H9 (cell line): Measurements from ENCODE around the gene PDE1A. TPM values are rescaled to one million over a fixed set of nuclear protein-coding genes. Genes with fewer than 3 reads are reported as not detected.

ENCODE experiments used
- DNase-seq: peaks from one replicate; pipeline ENCODE4 v3.0.0-alpha.2; 2017
- H2AFZ ChIP-seq: one replicate; pipeline ENCODE4 v1.6.1; 2013; ENCODE audit warnings: mild to moderate bottlenecking, low read length, control low read depth, moderate library complexity
- H2AK5ac ChIP-seq: 2 replicates; pipeline ENCODE4 v1.6.1; 2013; ENCODE audit warnings: low read length, control low read depth, mixed read lengths; ENCODE audit not compliant: insufficient read length
- H2BK120ac ChIP-seq: one replicate; pipeline ENCODE4 v1.6.1; 2013; ENCODE audit warnings: low read depth, mild to moderate bottlenecking, low read length, control low read depth, inconsistent platforms; ENCODE audit not compliant: poor library complexity, severe bottlenecking
- H2BK12ac ChIP-seq: 2 replicates; pipeline ENCODE4 v1.6.1; 2013; ENCODE audit warnings: low read length, control low read depth, mixed read lengths, low read depth; ENCODE audit not compliant: insufficient read length
- H2BK15ac ChIP-seq: 2 replicates; pipeline ENCODE4 v1.6.1; 2013; ENCODE audit warnings: low read depth, low read length, control low read depth
- H2BK20ac ChIP-seq: one replicate; pipeline ENCODE4 v1.6.1; 2013; ENCODE audit warnings: low read depth, mild to moderate bottlenecking, low read length, control low read depth, inconsistent platforms; ENCODE audit not compliant: poor library complexity, severe bottlenecking
- H2BK5ac ChIP-seq: 2 replicates; pipeline ENCODE4 v1.6.1; 2013; ENCODE audit warnings: low read length, control low read depth, mixed read lengths; ENCODE audit not compliant: insufficient read length
- H3K14ac ChIP-seq: 2 replicates; pipeline ENCODE4 v1.6.1; 2013; ENCODE audit warnings: low read length, control low read depth; ENCODE audit not compliant: insufficient read depth
- H3K18ac ChIP-seq: 2 replicates; pipeline ENCODE4 v1.6.1; 2013; ENCODE audit warnings: low read depth, mild to moderate bottlenecking, mixed read lengths, low read length, control low read depth; ENCODE audit not compliant: insufficient read length
- H3K23ac ChIP-seq: 2 replicates; pipeline ENCODE4 v1.6.1; 2013; ENCODE audit warnings: low read length, control low read depth, mixed read lengths, low read depth; ENCODE audit not compliant: insufficient read length
- H3K23me2 ChIP-seq: 2 replicates; pipeline ENCODE4 v1.6.1; 2013; ENCODE audit warnings: low read depth, mild to moderate bottlenecking, mixed read lengths, low read length, control low read depth; ENCODE audit not compliant: insufficient read length, poor library complexity, severe bottlenecking
- H3K27ac ChIP-seq: 2 replicates; pipeline ENCODE4 v1.5.1; 2013; ENCODE audit warnings: low read length, control low read depth, mixed read lengths, low read depth; ENCODE audit not compliant: insufficient read length
- H3K27me3 ChIP-seq: 2 replicates; pipeline ENCODE4 v1.6.1; 2013; ENCODE audit warnings: low read length, control low read depth, inconsistent platforms; ENCODE audit not compliant: insufficient read depth
- H3K4ac ChIP-seq: 2 replicates; pipeline ENCODE4 v1.6.1; 2013; ENCODE audit warnings: low read depth, mild to moderate bottlenecking, control low read depth, inconsistent platforms, low read length, moderate library complexity
- H3K4me1 ChIP-seq: 2 replicates; pipeline ENCODE4 v1.6.1; 2013; ENCODE audit warnings: low read length, control low read depth, inconsistent platforms; ENCODE audit not compliant: insufficient read depth
- H3K4me2 ChIP-seq: 2 replicates; pipeline ENCODE4 v1.6.1; 2013; ENCODE audit warnings: low read length, control low read depth, mixed read lengths; ENCODE audit not compliant: insufficient read length, insufficient read depth
- H3K56ac ChIP-seq: 2 replicates; pipeline ENCODE4 v1.6.1; 2013; ENCODE audit warnings: low read depth, mild to moderate bottlenecking, mixed read lengths, low read length, control low read depth; ENCODE audit not compliant: insufficient read length
- H3K79me1 ChIP-seq: 2 replicates; pipeline ENCODE4 v1.6.1; 2013; ENCODE audit warnings: low read depth, mild to moderate bottlenecking, moderate library complexity, low read length, control low read depth, inconsistent platforms; ENCODE audit not compliant: insufficient read depth, poor library complexity, severe bottlenecking
- H3K79me2 ChIP-seq: 2 replicates; pipeline ENCODE4 v1.6.1; 2013; ENCODE audit warnings: low read length, control low read depth, inconsistent platforms; ENCODE audit not compliant: insufficient read depth
- H3K9ac ChIP-seq: 2 replicates; pipeline ENCODE4 v1.6.1; 2013; ENCODE audit warnings: low read length, control low read depth, mixed read lengths; ENCODE audit not compliant: insufficient read length; ENCODE audit errors: extremely low read depth
- H3K9me3 ChIP-seq: one replicate; pipeline ENCODE4 v1.6.1; 2013; ENCODE audit warnings: low read depth, low read length, inconsistent platforms; ENCODE audit not compliant: control insufficient read depth
- H3T11ph ChIP-seq: one replicate; pipeline ENCODE4 v1.6.1; 2013; ENCODE audit warnings: mild to moderate bottlenecking, low read length, control low read depth, inconsistent platforms
- H4K20me1 ChIP-seq: one replicate; pipeline ENCODE4 v1.6.1; 2013; ENCODE audit not compliant: control insufficient read depth, insufficient read length, insufficient read depth
- H4K5ac ChIP-seq: 2 replicates; pipeline ENCODE4 v1.6.1; 2013; ENCODE audit warnings: low read depth, mild to moderate bottlenecking, mixed read lengths, low read length, control low read depth; ENCODE audit not compliant: insufficient read length
- H4K8ac ChIP-seq: replicated peaks from 2 replicates; pipeline ENCODE4 v1.6.1; 2013; ENCODE audit warnings: low read length, control low read depth, mixed read lengths, low read depth; ENCODE audit not compliant: insufficient read length
- H4K91ac ChIP-seq: 2 replicates; pipeline ENCODE4 v1.6.1; 2013; ENCODE audit warnings: low read depth, mild to moderate bottlenecking, moderate library complexity, mixed read lengths, low read length, control low read depth; ENCODE audit not compliant: insufficient read length
- H3K27ac Mint-ChIP-seq, 3 experiments: 2 replicates in 2 of 3; 3 replicates in 1 of 3; pipeline ENCODE4 v1.8.0; 2020 to 2021; ENCODE audit warnings: mixed read lengths in 3 of 3, mild to moderate bottlenecking in 1 of 3, moderate library complexity in 1 of 3
- H3K27me3 Mint-ChIP-seq: 2 replicates; pipeline ENCODE4 v1.8.0; 2021; ENCODE audit warnings: low read depth, mild to moderate bottlenecking, moderate library complexity, mixed read lengths
- H3K36me3 Mint-ChIP-seq, 3 experiments: 2 replicates in 2 of 3; 3 replicates in 1 of 3; pipeline ENCODE4 v1.8.0; 2020 to 2021; ENCODE audit warnings: low read depth in 3 of 3, mixed read lengths in 3 of 3; ENCODE audit not compliant: insufficient read depth in 1 of 3
- H3K4me1 Mint-ChIP-seq, 2 experiments: 2 replicates each; pipeline ENCODE4 v1.8.0; 2020; ENCODE audit warnings: mixed read lengths in 2 of 2
- H3K4me3 Mint-ChIP-seq, 2 experiments: 2 replicates in 1 of 2; 3 replicates in 1 of 2; pipeline ENCODE4 v1.8.0; 2020 to 2021; ENCODE audit warnings: mild to moderate bottlenecking in 2 of 2, mixed read lengths in 2 of 2, moderate library complexity in 1 of 2
- H3K9me3 Mint-ChIP-seq, 2 experiments: 2 replicates in 1 of 2; 3 replicates in 1 of 2; pipeline ENCODE4 v1.8.0; 2020; ENCODE audit warnings: mild to moderate bottlenecking in 2 of 2, mixed read lengths in 2 of 2, moderate library complexity in 1 of 2
- CTCF ChIP-seq: fragments of 200-600 bp; sonication (generic); conservative IDR thresholded peaks from 3 replicates; pipeline ENCODE4 v1.8.0; 2021; ENCODE audit warnings: antibody characterized with exemption, mild to moderate bottlenecking
- WGBS: extraction: QIAGEN DNeasy Blood & Tissue Kit; methylation state at CpG from one replicate; pipeline ENCODE4 v1.1.7; 2013; ENCODE audit warnings: missing lambda C conversion rate, low lambda C conversion rate, mixed read lengths; ENCODE audit not compliant: insufficient read length; ENCODE audit errors: extremely low coverage; 5-methylcytosine and 5-hydroxymethylcytosine counted together
- total RNA-seq: library from RNA; stranded (reverse); gene quantifications from 2 replicates; pipeline ENCODE4 v1.2.1, GENCODE V29; 2021

PDE1A gene
- total RNA-seq, 1 experiment from 2014 or later: 0.11 TPM

- H2AK5ac ChIP-seq: no peak overlapping the region
- no peak overlapping the region for H3K4me2 ChIP-seq
- H3K18ac ChIP-seq: no peak overlapping the region
- H3K36me3 Mint-ChIP-seq: no peaks in the 10 kb centered on the region
- no CpG with 5 or more reads among the region's 4 CpGs for WGBS
- no peak overlapping the region for H3K4me3 Mint-ChIP-seq
- H3K23me2 ChIP-seq: no peaks in the 10 kb centered on the region
- peaks cover 9 to 16% of the 10 kb centered on the region in 2 experiments for H3K4me1 Mint-ChIP-seq
- H4K20me1 ChIP-seq: no peaks in the 10 kb centered on the region
- no peak overlapping the region for H3K23ac ChIP-seq
- H2BK5ac ChIP-seq: no peak overlapping the region
- no peak overlapping the region for H4K91ac ChIP-seq
- H3K9me3 ChIP-seq: no peaks in the 10 kb centered on the region
- H3T11ph ChIP-seq: no peak overlapping the region
- H3K27me3 Mint-ChIP-seq: no peaks in the 10 kb centered on the region
- H2BK15ac ChIP-seq: no peak overlapping the region
- no peak overlapping the region for H3K4ac ChIP-seq
- H3K79me1 ChIP-seq: no peaks in the 10 kb centered on the region
- H3K9me3 Mint-ChIP-seq: no peaks in the 10 kb centered on the region
- H3K9ac ChIP-seq: no peak overlapping the region
- no peak overlapping the region for H4K5ac ChIP-seq
- H2AFZ ChIP-seq: no peak overlapping the region
- no peak overlapping the region for H2BK12ac ChIP-seq
- H2BK120ac ChIP-seq: no peak overlapping the region
- H3K56ac ChIP-seq: no peak overlapping the region
- no peak overlapping the region for H3K14ac ChIP-seq
- no peaks in the 10 kb centered on the region for H3K27me3 ChIP-seq
- no peaks in the 10 kb centered on the region for H3K4me1 ChIP-seq
- H3K79me2 ChIP-seq: no peaks in the 10 kb centered on the region
- no peak overlapping the region for H3K27ac ChIP-seq
- DNase-seq: no peak
- no peak overlapping the region; a peak in 2 of 7 replicates for H3K27ac Mint-ChIP-seq
- TF ChIP-seq CTCF: no peak
- H2BK20ac ChIP-seq: no peak overlapping the region
- H4K8ac ChIP-seq: no peak overlapping the region
Observed at GRCh38 chr2:182259629-182260150, 167.1 kb downstream of the PDE1A start.
